ENCODE measurements around the gene CD276. TPM values are rescaled to one million over a fixed set of nuclear protein-coding genes. Genes with fewer than 3 reads are reported as not detected.

Gene CD276
- total RNA-seq, 1 donor from 2014 or later = 133 TPM

DNA sequence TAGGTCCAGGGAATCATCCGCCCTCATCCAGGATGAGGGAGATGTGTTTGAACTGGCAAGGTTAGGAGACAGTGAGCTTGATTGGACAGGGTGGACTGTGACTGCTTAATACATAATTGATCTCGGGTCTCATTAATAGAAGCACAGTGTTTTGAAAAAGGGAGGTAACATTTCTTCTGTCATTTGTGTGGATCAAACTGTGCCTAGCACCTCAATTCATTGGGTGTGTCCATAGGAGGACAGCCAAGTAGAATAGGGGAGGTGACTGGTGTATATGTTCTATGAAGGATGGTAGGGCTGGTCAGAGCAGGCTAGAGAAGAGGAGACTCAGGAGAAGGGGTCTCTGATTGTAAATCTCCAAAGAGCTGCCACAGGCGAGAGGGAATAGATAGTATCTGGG is 71.8 kb downstream of the CD276 start:
- Mint-ChIP-seq H3K4me1 (ENCODE audit: unreplicated experiment) (peaks cover 11% of the 10 kb centered on the region), H3K9me3 (no peaks in the 10 kb centered on the region), H3K27ac (no peak overlapping the region), H3K4me3 (no peak overlapping the region), H3K36me3 (no peaks in the 10 kb centered on the region), H3K27me3 (peaks cover 35% of the 10 kb centered on the region)
- TF ChIP-seq, protein P1, sequence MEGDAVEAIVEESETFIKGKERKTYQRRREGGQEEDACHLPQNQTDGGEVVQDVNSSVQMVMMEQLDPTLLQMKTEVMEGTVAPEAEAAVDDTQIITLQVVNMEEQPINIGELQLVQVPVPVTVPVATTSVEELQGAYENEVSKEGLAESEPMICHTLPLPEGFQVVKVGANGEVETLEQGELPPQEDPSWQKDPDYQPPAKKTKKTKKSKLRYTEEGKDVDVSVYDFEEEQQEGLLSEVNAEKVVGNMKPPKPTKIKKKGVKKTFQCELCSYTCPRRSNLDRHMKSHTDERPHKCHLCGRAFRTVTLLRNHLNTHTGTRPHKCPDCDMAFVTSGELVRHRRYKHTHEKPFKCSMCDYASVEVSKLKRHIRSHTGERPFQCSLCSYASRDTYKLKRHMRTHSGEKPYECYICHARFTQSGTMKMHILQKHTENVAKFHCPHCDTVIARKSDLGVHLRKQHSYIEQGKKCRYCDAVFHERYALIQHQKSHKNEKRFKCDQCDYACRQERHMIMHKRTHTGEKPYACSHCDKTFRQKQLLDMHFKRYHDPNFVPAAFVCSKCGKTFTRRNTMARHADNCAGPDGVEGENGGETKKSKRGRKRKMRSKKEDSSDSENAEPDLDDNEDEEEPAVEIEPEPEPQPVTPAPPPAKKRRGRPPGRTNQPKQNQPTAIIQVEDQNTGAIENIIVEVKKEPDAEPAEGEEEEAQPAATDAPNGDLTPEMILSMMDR (conservative IDR thresholded peaks at IDR 0.05) = no peak
- DNase-seq (ENCODE audit: extremely low spot score, unreplicated experiment) = no peak

DNA sequence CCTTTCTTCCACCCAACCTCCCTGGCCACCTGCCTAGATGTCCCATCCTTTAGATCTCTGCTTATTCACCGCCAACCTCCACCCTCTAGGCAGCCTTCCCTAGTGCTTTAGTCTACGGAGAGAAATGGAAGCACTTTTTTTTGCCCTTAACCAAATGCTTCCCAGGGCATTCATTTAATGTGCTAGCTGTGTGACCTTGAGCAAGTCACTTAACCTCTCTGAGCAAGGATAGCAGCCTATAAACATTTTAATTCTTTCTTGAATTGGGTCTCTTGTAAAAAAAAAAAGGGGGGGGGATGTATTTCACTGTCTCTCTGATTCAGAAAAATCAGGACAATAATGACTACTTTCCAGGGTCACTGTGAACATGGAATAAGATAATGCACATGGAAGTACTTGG is 72.2 kb downstream of the CD276 start:
- Mint-ChIP-seq H3K36me3 (no peaks in the 10 kb centered on the region), H3K4me1 (ENCODE audit: unreplicated experiment) (peaks cover 11% of the 10 kb centered on the region), H3K9me3 (no peaks in the 10 kb centered on the region), H3K27ac (no peak overlapping the region), H3K4me3 (no peak overlapping the region), H3K27me3 (peaks cover 33% of the 10 kb centered on the region)
- TF ChIP-seq, protein P1 (conservative IDR thresholded peaks at IDR 0.05) = no peak
- no peak for DNase-seq (ENCODE audit: extremely low spot score, unreplicated experiment)

DNA sequence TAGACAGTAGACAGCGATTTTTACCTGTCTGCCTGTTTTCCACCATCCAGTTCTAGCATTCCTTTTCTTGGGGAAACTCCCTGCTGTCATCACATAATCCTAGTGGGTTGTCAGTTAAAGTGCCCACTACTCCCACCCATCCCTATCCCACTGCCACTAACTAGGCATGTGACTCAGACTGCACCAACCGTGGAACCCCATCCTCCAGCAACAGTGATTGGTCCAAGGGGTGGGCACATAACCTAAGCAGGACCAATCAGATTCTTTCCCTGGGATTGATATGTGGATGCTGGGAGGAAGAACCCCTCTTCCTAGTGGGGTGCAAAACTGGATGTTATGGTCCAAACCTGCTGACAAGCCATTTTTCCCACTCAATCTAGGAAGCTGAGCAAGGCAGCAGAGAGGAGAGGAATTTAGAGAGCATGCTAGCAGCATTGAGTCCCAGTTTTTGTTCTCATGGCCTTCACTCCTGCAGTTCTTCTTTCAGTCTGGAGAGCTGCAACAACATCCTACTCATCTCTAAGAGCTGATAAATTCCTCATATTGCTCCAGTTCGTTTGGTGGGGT is 72.8 kb downstream of the CD276 start:
- DNase-seq (ENCODE audit: extremely low spot score, unreplicated experiment) = no peak
- H3K27ac Mint-ChIP-seq = no peak overlapping the region
- no peaks in the 10 kb centered on the region for H3K36me3 Mint-ChIP-seq

DNA sequence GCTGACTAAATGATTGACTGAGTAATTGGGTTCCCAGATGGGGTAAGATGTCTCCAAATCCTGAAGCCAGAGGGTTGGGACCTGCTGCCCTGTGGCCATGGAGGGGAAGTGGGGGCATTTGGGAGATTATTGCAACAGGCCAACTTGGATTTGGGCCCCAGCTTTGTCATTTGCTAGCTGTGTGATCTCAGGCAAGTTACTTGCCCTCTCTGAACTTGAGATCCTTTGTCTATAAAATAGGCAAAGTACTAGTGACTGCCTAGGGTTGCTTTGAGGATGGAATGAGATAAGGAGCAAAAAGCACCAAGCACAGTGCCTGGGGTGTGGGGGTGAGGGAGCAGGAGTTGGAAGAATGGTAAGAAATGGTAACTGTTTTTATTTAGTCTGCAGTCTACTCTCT is 73.4 kb downstream of the CD276 start:
- Mint-ChIP-seq H3K27ac (no peak overlapping the region), H3K9me3 (no peaks in the 10 kb centered on the region), H3K27me3 (peaks cover 31% of the 10 kb centered on the region), H3K36me3 (no peaks in the 10 kb centered on the region), H3K4me1 (ENCODE audit: unreplicated experiment) (peaks cover 11% of the 10 kb centered on the region), H3K4me3 (no peak overlapping the region)
- TF ChIP-seq, protein P1 (conservative IDR thresholded peaks at IDR 0.05) = no peak
- DNase-seq (ENCODE audit: extremely low spot score, unreplicated experiment) = no peak

More for the DNA sequence above, 72.8 kb downstream of the CD276 start:
- TF ChIP-seq, protein P1 (conservative IDR thresholded peaks at IDR 0.05) = no peak
- no peaks in the 10 kb centered on the region for H3K9me3 Mint-ChIP-seq
- peaks cover 11% of the 10 kb centered on the region for H3K4me1 Mint-ChIP-seq (ENCODE audit: unreplicated experiment)
- H3K27me3 Mint-ChIP-seq = peaks cover 31% of the 10 kb centered on the region
- H3K4me3 Mint-ChIP-seq = no peak overlapping the region

DNA sequence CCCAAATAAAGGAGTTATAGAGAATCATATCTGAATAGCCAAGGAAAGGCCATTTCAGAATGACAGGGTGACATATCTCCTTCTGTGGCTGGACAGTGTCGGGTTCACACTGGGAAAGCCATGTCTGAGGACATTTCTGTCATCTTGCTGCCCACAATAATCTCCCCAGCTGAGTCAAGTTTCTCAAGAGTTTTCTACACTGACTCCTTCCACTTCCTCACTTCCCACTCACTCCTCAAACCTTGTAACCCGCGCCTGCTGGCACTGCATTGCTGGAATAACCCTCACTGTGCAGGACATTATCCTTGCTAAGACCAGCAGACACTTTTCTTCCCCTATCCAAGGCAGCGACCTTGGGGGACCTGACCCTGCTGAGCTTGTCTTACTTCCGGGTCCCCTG is 74.3 kb downstream of the CD276 start:
- no peak overlapping the region for H3K4me3 Mint-ChIP-seq
- TF ChIP-seq, protein P1 (conservative IDR thresholded peaks at IDR 0.05) = no peak
- peaks cover 11% of the 10 kb centered on the region for H3K4me1 Mint-ChIP-seq (ENCODE audit: unreplicated experiment)
- H3K36me3 Mint-ChIP-seq = no peaks in the 10 kb centered on the region
- DNase-seq (ENCODE audit: extremely low spot score, unreplicated experiment) = no peak
- H3K27ac Mint-ChIP-seq = no peak overlapping the region
- H3K9me3 Mint-ChIP-seq = no peaks in the 10 kb centered on the region
- peaks cover 31% of the 10 kb centered on the region for H3K27me3 Mint-ChIP-seq
